HG03103 (cell line): Measurements from ENCODE around the gene MPPED2.
A peak's percentile ranks its signal among the peaks of the same experiment; 100 is the strongest.

ENCODE experiments used
- ATAC-seq: cut with Tn5 transposase; IDR thresholded peaks from one replicate; pipeline ENCODE4 v1.9.1; 2021; ENCODE audit warnings: low read depth; ENCODE audit not compliant: unreplicated experiment

Gene MPPED2

GRCh38 chr11:30586251-30587144 lies at the start of gene MPPED2:
Gene MPPED2, minus strand, starts transcription at chr11:30586353. Its CDS starts 5,980 bp downstream, at chr11:30580373.
- peak; percentile 96 for ATAC-seq

GRCh38 chr11:30635401-30635989 lies 49.3 kb upstream of the MPPED2 start:
- ATAC-seq = no peak

- ATAC-seq = no peak
Observed at GRCh38 chr11:30631148-30631547, 45.0 kb upstream of the MPPED2 start.

- ATAC-seq = no peak
Observed at GRCh38 chr11:30619767-30620166, 33.6 kb upstream of the MPPED2 start.

GRCh38 chr11:30617762-30618161 lies 31.6 kb upstream of the MPPED2 start:
- ATAC-seq = no peak

- no peak for ATAC-seq
Observed at GRCh38 chr11:30610628-30611027, 24.5 kb upstream of the MPPED2 start.

GRCh38 chr11:30608534-30608933 lies 22.4 kb upstream of the MPPED2 start:
- ATAC-seq = no peak

- no peak for ATAC-seq
Observed at GRCh38 chr11:30605036-30605605, 19.0 kb upstream of the MPPED2 start.

- ATAC-seq = no peak
Observed at GRCh38 chr11:30603357-30603756, 17.2 kb upstream of the MPPED2 start.

GRCh38 chr11:30596832-30597231 lies 10.7 kb upstream of the MPPED2 start:
- ATAC-seq = no peak

GRCh38 chr11:30595934-30596333 lies 9.8 kb upstream of the MPPED2 start:
- ATAC-seq = no peak

- ATAC-seq = no peak
Observed at GRCh38 chr11:30594646-30595411, 8.7 kb upstream of the MPPED2 start.

GRCh38 chr11:30587269-30587812 lies 1.2 kb upstream of the MPPED2 start:
- ATAC-seq = no peak

GRCh38 chr11:30585892-30586250 lies 282 bp downstream of the MPPED2 start:
- peak; percentile 22 for ATAC-seq

- no peak for ATAC-seq
Observed at GRCh38 chr11:30585125-30585891, 845 bp downstream of the MPPED2 start.

- no peak for ATAC-seq
Observed at GRCh38 chr11:30583476-30584280, 2.5 kb downstream of the MPPED2 start.

GRCh38 chr11:30582726-30583125 lies 3.4 kb downstream of the MPPED2 start:
- no peak for ATAC-seq

GRCh38 chr11:30581675-30582074 lies 4.5 kb downstream of the MPPED2 start:
- no peak for ATAC-seq

GRCh38 chr11:30580573-30580972 lies 5.6 kb downstream of the MPPED2 start:
- no peak for ATAC-seq
